ENCODE data around the gene HHIPL1.

HHIPL1 gene

GRCh38 chr14:99672506-99673304, 27.8 kb downstream of the HHIPL1 start:
- DNase-seq (ENCODE audit: insufficient read length, low spot score) (no peak), FAIRE-seq (no peak)
- TF ChIP-seq CTCF (IDR thresholded peaks at IDR 0.05; ENCODE audit: insufficient read depth, missing control alignments): no peak

- no peak for FAIRE-seq
- DNase-seq (ENCODE audit: insufficient read length, low spot score): no peak
- no peak for TF ChIP-seq CTCF (IDR thresholded peaks at IDR 0.05; ENCODE audit: insufficient read depth, missing control alignments)
Measured at GRCh38 chr14:99673305-99674063, 28.6 kb downstream of the HHIPL1 start.

- DNase-seq (ENCODE audit: insufficient read length, low spot score) (no peak), FAIRE-seq (no peak)
- no peak for TF ChIP-seq CTCF (IDR thresholded peaks at IDR 0.05; ENCODE audit: insufficient read depth, missing control alignments)
Measured at GRCh38 chr14:99674064-99674650, 29.2 kb downstream of the HHIPL1 start.

- DNase-seq (ENCODE audit: insufficient read length, low spot score) (no peak), FAIRE-seq (no peak)
- TF ChIP-seq CTCF (IDR thresholded peaks at IDR 0.05; ENCODE audit: insufficient read depth, missing control alignments): no peak
Measured at GRCh38 chr14:99674776-99675381, 29.9 kb downstream of the HHIPL1 start.

- TF ChIP-seq CTCF (IDR thresholded peaks at IDR 0.05; ENCODE audit: insufficient read depth, missing control alignments): no peak
- DNase-seq (ENCODE audit: insufficient read length, low spot score): no peak
- FAIRE-seq: no peak
Measured at GRCh38 chr14:99675382-99675835, 30.5 kb downstream of the HHIPL1 start.

GRCh38 chr14:99675951-99676350, 31.0 kb downstream of the HHIPL1 start:
- TF ChIP-seq CTCF (IDR thresholded peaks at IDR 0.05; ENCODE audit: insufficient read depth, missing control alignments): no peak
- no peak for FAIRE-seq
- no peak for DNase-seq (ENCODE audit: insufficient read length, low spot score)
